HL-60 (cell line): Measurements from ENCODE around the gene DCLK2.

ENCODE experiments used
- DNase-seq, 2 experiments: peaks; one replicate each; pipeline ENCODE4 v3.0.0-alpha.2; 2010 to 2020; ENCODE audit warnings: low read depth in 1 of 2, low spot score in 1 of 2
- H3K27ac ChIP-seq: fragments of 250-450 bp; sonication (Bioruptor Pico); replicated peaks from 2 replicates; pipeline ENCODE4 v1.5.1; 2020; ENCODE audit warnings: mild to moderate bottlenecking, moderate library complexity
- H3K27me3 ChIP-seq: fragments of 250-450 bp; sonication (Bioruptor Pico); 2 replicates; pipeline ENCODE4 v1.5.1; 2021; ENCODE audit warnings: mild to moderate bottlenecking, moderate library complexity; ENCODE audit not compliant: insufficient read depth, poor library complexity, severe bottlenecking
- H3K4me3 ChIP-seq: replicated peaks from 2 replicates; pipeline ENCODE4 v1.5.1; 2011; ENCODE audit warnings: mild to moderate bottlenecking, control low read depth, low read length; ENCODE audit not compliant: insufficient read depth
- CTCF ChIP-seq: IDR thresholded peaks from one replicate; pipeline ENCODE4 v1.5.1; 2011; ENCODE audit warnings: low read length, control low read depth, inconsistent platforms; ENCODE audit not compliant: insufficient read depth
- GABPA ChIP-seq: IDR thresholded peaks from 2 replicates; pipeline ENCODE4 v1.6.1; 2012; ENCODE audit warnings: low read depth
- POLR2AphosphoS5 ChIP-seq: IDR thresholded peaks from 2 replicates; pipeline ENCODE4 v1.6.1; 2012; ENCODE audit warnings: low read depth
- REST ChIP-seq: IDR thresholded peaks from 2 replicates; pipeline ENCODE4 v1.6.1; 2012; ENCODE audit warnings: low read depth; ENCODE audit not compliant: insufficient replicate concordance
- SPI1 ChIP-seq: IDR thresholded peaks from 2 replicates; pipeline ENCODE4 v1.6.1; 2012; ENCODE audit warnings: low read depth, mild to moderate bottlenecking, borderline replicate concordance

The DCLK2 gene

GRCh38 chr4:150033901-150034300 is 44.3 kb upstream of the DCLK2 start:
- Histone ChIP-seq H3K27me3 (no peaks in the 10 kb centered on the region), H3K4me3 (no peak overlapping the region), H3K27ac (no peak overlapping the region)
- TF ChIP-seq POLR2AphosphoS5 (no peak), CTCF (no peak), REST (no peak), GABPA (no peak), SPI1 (no peak)
- DNase-seq, result no peak

GRCh38 chr4:150037251-150037856 is 40.9 kb upstream of the DCLK2 start:
- no peak for DNase-seq
- TF ChIP-seq SPI1 (no peak), CTCF (no peak), POLR2AphosphoS5 (no peak), REST (no peak), GABPA (no peak)
- H3K4me3 ChIP-seq, result no peak overlapping the region

GRCh38 chr4:150038335-150039076 is 39.7 kb upstream of the DCLK2 start:
- DNase-seq, result no peak
- H3K27me3 ChIP-seq, result no peaks in the 10 kb centered on the region
- no peak for TF ChIP-seq REST
- TF ChIP-seq SPI1, result no peak
- TF ChIP-seq POLR2AphosphoS5, result no peak
- TF ChIP-seq GABPA, result no peak
- no peak for TF ChIP-seq CTCF
- no peak overlapping the region for H3K4me3 ChIP-seq
- H3K27ac ChIP-seq, result no peak overlapping the region

More at GRCh38 chr4:150037251-150037856, 40.9 kb upstream of the DCLK2 start:
- Histone ChIP-seq H3K27ac (no peak overlapping the region), H3K27me3 (no peaks in the 10 kb centered on the region)
